ENCODE data around the gene PHACTR3.

The PHACTR3 gene

DNA sequence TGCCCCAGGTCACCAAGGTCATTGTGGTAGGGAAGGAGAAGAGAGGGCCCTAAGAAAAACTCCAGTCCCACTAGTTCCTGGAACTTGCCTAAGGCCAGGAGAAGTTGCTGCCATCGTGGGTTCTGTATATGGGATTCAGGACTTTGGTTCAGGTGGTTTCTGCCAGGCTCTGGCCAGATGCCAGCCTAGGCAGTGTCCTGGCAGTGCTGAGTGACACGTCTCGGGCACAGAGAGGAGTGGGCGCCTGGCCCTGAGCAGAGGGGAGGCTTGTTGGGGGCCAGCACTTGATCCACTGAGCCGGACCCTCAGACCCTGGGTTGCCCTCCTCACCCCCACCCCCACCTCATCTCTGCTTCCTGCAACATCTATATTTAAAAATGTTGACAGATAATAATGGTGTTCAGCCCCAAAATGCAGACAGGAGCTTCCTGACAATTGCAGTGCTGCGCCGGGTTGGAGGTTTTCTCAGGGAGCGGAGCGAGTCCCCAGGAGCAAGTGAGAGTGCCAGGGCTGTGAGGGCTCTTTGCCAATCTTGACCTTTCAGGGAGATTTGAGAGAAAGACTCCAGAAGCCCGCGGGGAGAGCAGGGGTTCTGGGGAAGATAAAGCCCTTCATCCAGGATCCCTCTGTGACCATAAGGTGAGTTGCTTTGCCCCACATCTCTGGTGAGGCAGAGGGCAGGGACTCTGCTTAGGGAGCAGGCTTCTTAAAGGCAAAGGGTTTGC, 71.9 kb downstream of the PHACTR3 start:
- H3K9ac ChIP-seq (ENCODE audit: low read length in 5 of 5), result no peak overlapping the region
- peaks cover 10 to 41% (median 37%) of the 10 kb centered on the region in 5 donors for H3K27me3 ChIP-seq (ENCODE audit: control insufficient read depth in 5 of 5, insufficient read depth in 4 of 5, low read length in 5 of 5)
- H3K9me3 ChIP-seq (ENCODE audit: control insufficient read depth in 5 of 5, low read length in 5 of 5), result peaks cover 0 to 3% (median 0%) of the 10 kb centered on the region in 5 donors
- H3K4me1 ChIP-seq (ENCODE audit: control insufficient read depth in 5 of 5, insufficient read depth in 5 of 5, low read length in 5 of 5), result peaks cover 0 to 5% (median 0%) of the 10 kb centered on the region in 5 donors
- H3K36me3 ChIP-seq (ENCODE audit: control insufficient read depth in 5 of 5, insufficient read depth in 5 of 5, low read length in 5 of 5), result no peaks in the 10 kb centered on the region
- H3K27ac ChIP-seq (ENCODE audit: low read depth, low read length), result no peak overlapping the region
- no peak overlapping the region for H3K4me3 ChIP-seq (ENCODE audit: low read depth in 1 of 5, low read length in 5 of 5)

DNA sequence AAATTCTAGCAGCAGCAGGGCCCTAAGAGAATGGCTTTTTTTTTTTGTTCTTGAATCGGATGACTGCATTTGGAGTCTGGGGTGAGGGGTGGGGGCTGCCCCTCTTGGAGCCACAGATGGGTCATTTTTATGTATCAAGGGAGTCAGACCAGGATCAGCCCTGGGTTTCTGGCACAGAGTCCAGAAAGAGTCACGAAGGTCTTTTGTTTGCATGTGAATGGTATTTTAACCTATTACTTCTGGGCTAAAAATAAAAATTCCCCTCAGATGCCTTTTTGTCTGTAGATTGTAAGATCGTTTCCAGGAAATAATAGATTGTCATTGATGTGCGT, 72.5 kb downstream of the PHACTR3 start:
- no peaks in the 10 kb centered on the region for H3K36me3 ChIP-seq (ENCODE audit: control insufficient read depth in 5 of 5, insufficient read depth in 5 of 5, low read length in 5 of 5)
- peaks cover 0 to 3% (median 0%) of the 10 kb centered on the region in 5 donors for H3K9me3 ChIP-seq (ENCODE audit: control insufficient read depth in 5 of 5, low read length in 5 of 5)
- H3K4me3 ChIP-seq (ENCODE audit: low read depth in 1 of 5, low read length in 5 of 5), result no peak overlapping the region
- peaks cover 10 to 37% (median 35%) of the 10 kb centered on the region in 5 donors for H3K27me3 ChIP-seq (ENCODE audit: control insufficient read depth in 5 of 5, insufficient read depth in 4 of 5, low read length in 5 of 5)
- H3K9ac ChIP-seq (ENCODE audit: low read length in 5 of 5), result no peak overlapping the region
- peaks cover 0 to 5% (median 0%) of the 10 kb centered on the region in 5 donors for H3K4me1 ChIP-seq (ENCODE audit: control insufficient read depth in 5 of 5, insufficient read depth in 5 of 5, low read length in 5 of 5)
- H3K27ac ChIP-seq (ENCODE audit: low read depth, low read length), result no peak overlapping the region

DNA sequence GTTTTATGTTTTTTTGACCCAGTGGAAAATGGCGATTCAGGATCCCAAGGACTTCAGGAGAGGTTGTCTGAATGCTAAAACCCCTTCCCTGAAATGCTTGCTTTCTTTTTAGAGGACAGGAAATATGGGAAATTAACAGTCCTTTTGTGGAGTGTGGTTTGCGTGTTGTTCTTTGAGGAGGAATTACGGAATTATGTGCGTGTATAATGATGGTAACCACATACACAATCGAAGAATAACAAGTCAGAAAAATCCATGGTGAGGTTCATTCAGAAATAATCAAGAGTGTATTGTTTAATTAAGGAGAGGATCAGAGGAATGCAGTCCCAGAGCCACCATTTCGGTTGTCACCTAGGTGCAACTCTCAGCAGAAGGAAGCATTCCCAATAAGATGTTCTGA, 73.2 kb downstream of the PHACTR3 start:
- H3K36me3 ChIP-seq (ENCODE audit: control insufficient read depth in 5 of 5, insufficient read depth in 5 of 5, low read length in 5 of 5), result no peaks in the 10 kb centered on the region
- H3K9me3 ChIP-seq (ENCODE audit: control insufficient read depth in 5 of 5, low read length in 5 of 5), result peaks cover 0 to 3% (median 0%) of the 10 kb centered on the region in 5 donors
- no peak overlapping the region for H3K27ac ChIP-seq (ENCODE audit: low read depth, low read length)
- H3K4me1 ChIP-seq (ENCODE audit: control insufficient read depth in 5 of 5, insufficient read depth in 5 of 5, low read length in 5 of 5), result peaks cover 0 to 5% (median 0%) of the 10 kb centered on the region in 5 donors
- H3K9ac ChIP-seq (ENCODE audit: low read length in 5 of 5), result no peak overlapping the region
- peaks cover 10 to 35% (median 34%) of the 10 kb centered on the region in 5 donors for H3K27me3 ChIP-seq (ENCODE audit: control insufficient read depth in 5 of 5, insufficient read depth in 4 of 5, low read length in 5 of 5)
- no peak overlapping the region for H3K4me3 ChIP-seq (ENCODE audit: low read depth in 1 of 5, low read length in 5 of 5)

DNA sequence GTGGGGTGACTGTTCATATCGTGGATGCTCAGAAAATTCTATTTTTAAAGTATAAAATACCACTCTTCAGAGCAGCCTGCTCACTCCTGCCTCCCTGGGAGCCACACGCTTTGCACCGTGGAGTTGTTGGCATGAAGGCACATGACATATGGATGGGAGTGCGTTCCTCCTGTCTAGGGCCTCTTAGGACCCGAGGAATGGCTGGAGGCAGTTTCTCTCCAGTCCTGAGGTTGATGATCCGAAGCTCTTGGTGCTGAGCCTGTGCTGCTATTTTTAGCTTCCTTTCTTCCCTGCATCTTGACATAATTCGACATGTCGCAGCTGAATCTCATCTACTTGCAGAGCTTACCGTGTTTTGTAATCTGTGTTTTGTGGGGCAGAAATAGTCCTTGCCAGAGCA, 73.9 kb downstream of the PHACTR3 start:
- H3K27ac ChIP-seq (ENCODE audit: low read depth, low read length), result no peak overlapping the region
- H3K27me3 ChIP-seq (ENCODE audit: control insufficient read depth in 5 of 5, insufficient read depth in 4 of 5, low read length in 5 of 5), result peaks cover 10 to 35% (median 30%) of the 10 kb centered on the region in 5 donors
- H3K9me3 ChIP-seq (ENCODE audit: control insufficient read depth in 5 of 5, low read length in 5 of 5), result peaks cover 0 to 3% (median 0%) of the 10 kb centered on the region in 5 donors
- H3K36me3 ChIP-seq (ENCODE audit: control insufficient read depth in 5 of 5, insufficient read depth in 5 of 5, low read length in 5 of 5), result no peaks in the 10 kb centered on the region
- H3K4me3 ChIP-seq (ENCODE audit: low read depth in 1 of 5, low read length in 5 of 5), result no peak overlapping the region
- no peak overlapping the region for H3K9ac ChIP-seq (ENCODE audit: low read length in 5 of 5)
- H3K4me1 ChIP-seq (ENCODE audit: control insufficient read depth in 5 of 5, insufficient read depth in 5 of 5, low read length in 5 of 5), result peaks cover 0 to 5% (median 0%) of the 10 kb centered on the region in 5 donors

DNA sequence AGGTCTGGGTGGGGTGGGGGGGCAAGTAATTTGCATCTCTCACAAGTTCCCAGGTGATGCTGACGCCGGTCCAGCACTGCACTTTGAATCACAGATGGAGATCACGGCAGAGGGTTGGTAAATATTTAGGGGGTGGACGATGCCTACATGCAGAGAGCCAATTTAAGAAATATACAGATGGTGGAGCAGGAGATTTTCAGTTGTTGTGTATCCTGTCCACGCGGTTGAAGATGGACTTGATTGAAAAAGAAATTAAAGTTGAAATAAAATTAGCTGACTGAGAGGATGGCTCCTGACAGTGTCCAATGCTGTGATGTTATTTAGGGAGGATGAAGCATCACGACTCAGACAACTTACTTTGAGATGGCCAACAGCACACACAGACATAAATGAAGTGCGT, 74.6 kb downstream of the PHACTR3 start:
- Histone ChIP-seq H3K4me1 (ENCODE audit: control insufficient read depth in 5 of 5, insufficient read depth in 5 of 5, low read length in 5 of 5) (peaks cover 0 to 2% (median 0%) of the 10 kb centered on the region in 5 donors), H3K9me3 (ENCODE audit: control insufficient read depth in 5 of 5, low read length in 5 of 5) (peaks cover 0 to 3% (median 0%) of the 10 kb centered on the region in 5 donors), H3K27ac (ENCODE audit: low read depth, low read length) (no peak overlapping the region), H3K9ac (ENCODE audit: low read length in 5 of 5) (no peak overlapping the region), H3K4me3 (ENCODE audit: low read depth in 1 of 5, low read length in 5 of 5) (no peak overlapping the region), H3K36me3 (ENCODE audit: control insufficient read depth in 5 of 5, insufficient read depth in 5 of 5, low read length in 5 of 5) (no peaks in the 10 kb centered on the region), H3K27me3 (ENCODE audit: control insufficient read depth in 5 of 5, insufficient read depth in 4 of 5, low read length in 5 of 5) (peaks cover 10 to 35% (median 30%) of the 10 kb centered on the region in 5 donors)

DNA sequence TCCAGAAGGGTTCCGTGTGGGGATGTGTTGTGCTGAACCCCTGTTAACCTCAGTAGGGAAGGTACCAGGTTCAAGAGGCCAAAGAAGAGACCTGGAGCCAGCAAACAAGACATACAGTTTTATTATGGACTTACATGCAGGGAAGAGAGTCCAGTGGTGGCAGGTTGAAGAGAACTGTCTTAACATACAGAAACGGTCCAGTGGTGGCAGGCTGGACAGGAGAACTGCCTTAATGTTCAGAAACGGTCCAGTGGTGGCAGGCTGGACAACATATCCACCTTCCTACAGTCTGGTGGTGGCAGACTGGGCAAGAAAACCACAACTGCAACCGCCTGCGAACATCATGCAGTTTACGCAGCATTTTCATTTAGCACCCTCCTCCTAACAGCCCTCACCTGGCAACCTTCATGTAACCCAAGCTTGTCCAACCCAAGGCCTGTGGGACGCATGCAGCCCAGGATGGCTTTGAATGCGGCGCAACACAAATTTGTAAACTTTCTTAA, 75.9 kb downstream of the PHACTR3 start:
- H3K4me1 ChIP-seq (ENCODE audit: control insufficient read depth in 5 of 5, insufficient read depth in 5 of 5, low read length in 5 of 5), result no peaks in the 10 kb centered on the region
- peaks cover 10 to 34% (median 29%) of the 10 kb centered on the region in 5 donors for H3K27me3 ChIP-seq (ENCODE audit: control insufficient read depth in 5 of 5, insufficient read depth in 4 of 5, low read length in 5 of 5)
- H3K9me3 ChIP-seq (ENCODE audit: control insufficient read depth in 5 of 5, low read length in 5 of 5), result peaks cover 0 to 3% (median 0%) of the 10 kb centered on the region in 5 donors
- no peak overlapping the region for H3K9ac ChIP-seq (ENCODE audit: low read length in 5 of 5)
- no peak overlapping the region for H3K27ac ChIP-seq (ENCODE audit: low read depth, low read length)
- H3K36me3 ChIP-seq (ENCODE audit: control insufficient read depth in 5 of 5, insufficient read depth in 5 of 5, low read length in 5 of 5), result no peaks in the 10 kb centered on the region
- H3K4me3 ChIP-seq (ENCODE audit: low read depth in 1 of 5, low read length in 5 of 5), result no peak overlapping the region

DNA sequence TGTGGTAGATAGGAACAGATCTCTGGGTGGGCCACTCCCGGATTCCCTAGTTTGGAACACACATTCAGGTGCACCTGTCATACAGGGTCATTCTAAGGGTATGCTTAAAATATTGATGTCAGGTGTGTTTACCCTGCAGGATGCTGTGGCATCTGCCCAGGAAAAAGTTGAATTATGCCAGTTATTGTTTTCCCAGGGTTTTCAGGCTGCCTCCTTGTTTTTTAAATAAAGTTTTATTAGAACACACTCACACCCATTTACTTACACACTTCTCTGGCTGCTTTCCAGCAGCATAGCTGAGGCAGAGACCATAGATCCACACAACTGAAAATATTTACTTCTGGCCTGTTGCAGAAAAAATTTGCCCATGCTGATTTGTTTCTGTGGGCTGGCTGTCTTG, 76.5 kb downstream of the PHACTR3 start:
- Histone ChIP-seq H3K36me3 (ENCODE audit: control insufficient read depth in 5 of 5, insufficient read depth in 5 of 5, low read length in 5 of 5) (no peaks in the 10 kb centered on the region), H3K9ac (ENCODE audit: low read length in 5 of 5) (no peak overlapping the region), H3K4me1 (ENCODE audit: control insufficient read depth in 5 of 5, insufficient read depth in 5 of 5, low read length in 5 of 5) (no peaks in the 10 kb centered on the region), H3K27ac (ENCODE audit: low read depth, low read length) (no peak overlapping the region), H3K27me3 (ENCODE audit: control insufficient read depth in 5 of 5, insufficient read depth in 4 of 5, low read length in 5 of 5) (peaks cover 10 to 33% (median 23%) of the 10 kb centered on the region in 5 donors), H3K9me3 (ENCODE audit: control insufficient read depth in 5 of 5, low read length in 5 of 5) (peaks cover 0 to 3% (median 0%) of the 10 kb centered on the region in 5 donors), H3K4me3 (ENCODE audit: low read depth in 1 of 5, low read length in 5 of 5) (no peak overlapping the region)

DNA sequence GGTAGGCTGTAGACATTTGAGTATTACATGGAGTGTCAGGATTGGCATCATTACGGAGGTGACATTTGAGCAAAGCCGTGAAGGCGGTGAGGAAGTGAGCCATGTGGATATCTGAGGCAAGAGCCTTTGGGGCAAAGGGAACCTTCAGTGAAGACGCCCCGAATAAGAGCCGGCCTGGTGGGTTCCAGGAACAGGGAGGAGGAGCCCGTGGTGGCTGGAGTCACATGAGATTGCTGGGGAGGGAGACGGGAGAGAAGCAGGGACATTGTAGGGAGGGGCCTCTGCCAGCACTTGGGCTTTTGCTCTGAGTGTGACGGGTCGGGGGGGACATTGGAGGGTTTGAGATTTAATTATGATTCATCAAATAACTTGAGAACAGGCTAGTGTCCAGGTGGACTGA, 78.3 kb downstream of the PHACTR3 start:
- peaks cover 0 to 6% (median 0%) of the 10 kb centered on the region in 5 donors for H3K9me3 ChIP-seq (ENCODE audit: control insufficient read depth in 5 of 5, low read length in 5 of 5)
- peaks cover 5 to 21% (median 11%) of the 10 kb centered on the region in 5 donors for H3K27me3 ChIP-seq (ENCODE audit: control insufficient read depth in 5 of 5, insufficient read depth in 4 of 5, low read length in 5 of 5)
- H3K4me3 ChIP-seq (ENCODE audit: low read depth in 1 of 5, low read length in 5 of 5), result no peak overlapping the region
- no peaks in the 10 kb centered on the region for H3K4me1 ChIP-seq (ENCODE audit: control insufficient read depth in 5 of 5, insufficient read depth in 5 of 5, low read length in 5 of 5)
- no peak overlapping the region for H3K9ac ChIP-seq (ENCODE audit: low read length in 5 of 5)
- H3K36me3 ChIP-seq (ENCODE audit: control insufficient read depth in 5 of 5, insufficient read depth in 5 of 5, low read length in 5 of 5), result no peaks in the 10 kb centered on the region
- H3K27ac ChIP-seq (ENCODE audit: low read depth, low read length), result no peak overlapping the region

DNA sequence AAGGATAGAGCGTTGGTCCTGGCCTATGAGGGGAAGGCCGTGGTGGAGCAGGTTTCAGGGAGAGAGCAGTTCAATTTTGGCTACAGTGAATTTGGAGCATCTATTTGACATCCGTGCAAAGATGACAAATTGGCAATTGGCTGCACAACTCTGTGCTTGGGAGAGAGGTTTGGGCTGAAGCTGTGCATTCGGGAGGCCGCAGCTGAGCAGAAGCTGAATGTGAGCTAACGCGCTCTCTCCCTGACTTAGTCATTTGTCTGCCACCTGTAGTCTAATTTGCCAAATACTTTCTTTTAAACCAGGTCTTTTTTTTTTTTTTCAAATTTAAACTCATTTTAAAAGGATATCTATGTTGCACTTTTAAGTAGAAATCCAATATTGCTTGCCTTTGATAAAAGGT, 78.8 kb downstream of the PHACTR3 start:
- H3K36me3 ChIP-seq (ENCODE audit: control insufficient read depth in 5 of 5, insufficient read depth in 5 of 5, low read length in 5 of 5), result no peaks in the 10 kb centered on the region
- H3K9me3 ChIP-seq (ENCODE audit: control insufficient read depth in 5 of 5, low read length in 5 of 5), result peaks cover 0 to 6% (median 0%) of the 10 kb centered on the region in 5 donors
- no peak overlapping the region for H3K9ac ChIP-seq (ENCODE audit: low read length in 5 of 5)
- H3K27me3 ChIP-seq (ENCODE audit: control insufficient read depth in 5 of 5, insufficient read depth in 4 of 5, low read length in 5 of 5), result peaks cover 4 to 16% (median 7%) of the 10 kb centered on the region in 5 donors
- H3K27ac ChIP-seq (ENCODE audit: low read depth, low read length), result no peak overlapping the region
- H3K4me3 ChIP-seq (ENCODE audit: low read depth in 1 of 5, low read length in 5 of 5), result no peak overlapping the region
- H3K4me1 ChIP-seq (ENCODE audit: control insufficient read depth in 5 of 5, insufficient read depth in 5 of 5, low read length in 5 of 5), result no peaks in the 10 kb centered on the region

DNA sequence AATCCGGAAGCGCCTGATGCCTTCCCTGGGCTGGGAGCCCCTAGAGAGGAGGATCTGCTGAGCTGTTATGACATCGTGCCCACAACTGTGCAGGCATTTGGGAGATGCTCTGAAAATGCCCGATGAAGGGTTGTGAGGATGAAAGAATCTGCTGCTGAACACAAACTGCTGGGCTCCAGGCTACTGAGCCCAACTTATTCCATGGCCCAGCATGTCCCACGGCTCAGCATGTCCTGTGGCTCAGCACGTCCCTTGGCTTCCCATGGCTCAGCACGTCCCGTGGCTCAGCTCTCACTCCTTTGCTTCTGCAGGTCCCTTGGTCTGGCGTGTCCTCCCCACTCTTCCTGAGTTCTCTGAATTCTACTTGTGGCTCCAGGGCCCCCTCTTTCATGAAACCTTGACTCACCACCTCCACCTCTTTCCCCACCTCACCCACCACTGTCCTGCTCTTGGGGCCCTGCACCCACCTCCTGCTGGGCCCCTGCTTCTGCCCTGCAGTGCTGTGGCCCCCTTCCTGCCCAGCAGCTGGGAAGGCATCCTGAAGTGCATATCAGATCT, 80.4 kb downstream of the PHACTR3 start:
- Histone ChIP-seq H3K27ac (ENCODE audit: low read depth, low read length) (no peak overlapping the region), H3K4me1 (ENCODE audit: control insufficient read depth in 5 of 5, insufficient read depth in 5 of 5, low read length in 5 of 5) (no peaks in the 10 kb centered on the region), H3K9ac (ENCODE audit: low read length in 5 of 5) (no peak overlapping the region), H3K9me3 (ENCODE audit: control insufficient read depth in 5 of 5, low read length in 5 of 5) (peaks cover 0 to 6% (median 0%) of the 10 kb centered on the region in 5 donors), H3K4me3 (ENCODE audit: low read depth in 1 of 5, low read length in 5 of 5) (no peak overlapping the region), H3K36me3 (ENCODE audit: control insufficient read depth in 5 of 5, insufficient read depth in 5 of 5, low read length in 5 of 5) (no peaks in the 10 kb centered on the region), H3K27me3 (ENCODE audit: control insufficient read depth in 5 of 5, insufficient read depth in 4 of 5, low read length in 5 of 5) (peaks cover 0 to 11% (median 4%) of the 10 kb centered on the region in 5 donors)

Data from subcutaneous abdominal adipose tissue (tissue), 5 donors.